HepG2 (cell line): ENCODE data around the gene PRSS21. TPM values are rescaled to one million over a fixed set of nuclear protein-coding genes. Genes with fewer than 3 reads are reported as not detected.

Experiments
- ATAC-seq: fragments of 200-7000 bp; cut with Tn5 transposase; 3 replicates; pipeline ENCODE4 v1.9.1; 2020; ENCODE audit warnings: mild to moderate bottlenecking, moderate library complexity
- BruUV-seq: library from RNA; stranded (reverse); fragments of 400-500 nt; replicated peaks from 2 replicates; lab custom pipeline; 2021; lab: Mats Ljungman, UMichigan
- CTCF ChIA-PET: fragments of 300-600 bp; formaldehyde crosslinking; extraction: SDS; loops from one replicate; lab custom pipeline; 2021; ENCODE audit warnings: low total read pairs, inconsistent platforms, low intra/inter-chr PET ratio; lab: Yijun Ruan, JAX
- POLR2A ChIA-PET: fragments of 350-600 bp; sonication (Branson Sonifier 250); formaldehyde crosslinking; loops from one replicate; lab custom pipeline; 2020; ENCODE audit warnings: antibody characterized with exemption, inconsistent platforms; lab: Yijun Ruan, JAX
- DNase-seq: peaks from one replicate; pipeline ENCODE4 v3.0.0-alpha.2; 2015; ENCODE audit warnings: low spot score
- FAIRE-seq: peaks from 3 replicates; lab custom pipeline; 2011; peaks lifted over from hg19 to GRCh38; lab: Jason Lieb, UNC
- H2AFZ ChIP-seq: one replicate; pipeline ENCODE4 v1.6.1; 2011; ENCODE audit warnings: low read length, inconsistent platforms
- H3K27ac ChIP-seq: fragments of 300-600 bp; 3 replicates; pipeline ENCODE4 v1.8.0; 2011; ENCODE audit warnings: mixed run types, mild to moderate bottlenecking, mixed read lengths, low read length, inconsistent platforms; ENCODE audit not compliant: insufficient read depth; ENCODE audit errors: extremely low read length
- H3K27me3 ChIP-seq, 2 experiments: fragments of 200-600 bp in 1 of 2; 2 replicates in 1 of 2; 3 replicates in 1 of 2; pipeline versions ENCODE4 v1.6.0 to v1.8.0; 2011; ENCODE audit warnings: low read length in 2 of 2, mild to moderate bottlenecking in 2 of 2, moderate library complexity in 2 of 2, inconsistent platforms in 1 of 2; ENCODE audit not compliant: insufficient read depth in 2 of 2, control insufficient read depth in 1 of 2
- H3K36me3 ChIP-seq, 2 experiments: fragments of 200-600 bp in 1 of 2; replicated peaks in 1 of 2; 2 replicates in 1 of 2; 3 replicates in 1 of 2; pipeline versions ENCODE4 v1.5.1 to v1.8.0; 2011; ENCODE audit warnings: low read length in 2 of 2, inconsistent platforms in 1 of 2; ENCODE audit not compliant: insufficient read depth in 2 of 2, control insufficient read depth in 1 of 2
- H3K4me1 ChIP-seq: 2 replicates; pipeline ENCODE4 v1.5.1; 2012; ENCODE audit warnings: low read length, inconsistent platforms; ENCODE audit not compliant: insufficient read depth
- H3K4me2 ChIP-seq: 2 replicates; pipeline ENCODE4 v1.6.0; 2011; ENCODE audit warnings: low read depth, low read length, inconsistent platforms
- H3K4me3 ChIP-seq, 3 experiments: fragments of 200-600 bp in 1 of 3; sonication (generic), shearing (Covaris generic) in 1 of 3; replicated peaks in 1 of 3; 2 replicates each; pipeline ENCODE4 v1.5.1; 2011 to 2016; ENCODE audit warnings: low read length in 3 of 3, inconsistent platforms in 2 of 3, low read depth in 2 of 3, mild to moderate bottlenecking in 2 of 3, control low read depth in 1 of 3, mixed read lengths in 1 of 3; ENCODE audit not compliant: insufficient read depth in 1 of 3
- H3K79me2 ChIP-seq: one replicate; pipeline ENCODE4 v1.6.1; 2011; ENCODE audit warnings: low read length, inconsistent platforms; ENCODE audit not compliant: insufficient read depth
- H3K9ac ChIP-seq: 2 replicates; pipeline ENCODE4 v1.6.0; 2011; ENCODE audit warnings: mild to moderate bottlenecking, low read depth, low read length, inconsistent platforms; ENCODE audit not compliant: insufficient read depth
- H3K9me3 ChIP-seq: 2 replicates; pipeline ENCODE4 v1.5.1; 2012; ENCODE audit warnings: mild to moderate bottlenecking, low read length
- H4K20me1 ChIP-seq: 2 replicates; pipeline ENCODE4 v1.6.0; 2011; ENCODE audit warnings: inconsistent platforms, mild to moderate bottlenecking, low read length, moderate library complexity; ENCODE audit not compliant: insufficient read depth
- AKNA ChIP-seq: sonication (generic); formaldehyde crosslinking; IDR thresholded peaks from 2 replicates; pipeline ENCODE4 v1.4.0; 2020; ENCODE audit warnings: missing genetic modification reagents, borderline replicate concordance
- EEA1 ChIP-seq: sonication (generic); formaldehyde crosslinking; IDR thresholded peaks from 2 replicates; pipeline ENCODE4 v1.5.1; 2020; ENCODE audit warnings: mild to moderate bottlenecking, missing genetic modification reagents, borderline replicate concordance
- PHF8 ChIP-seq: sonication (generic); formaldehyde crosslinking; IDR thresholded peaks from 2 replicates; pipeline ENCODE4 v1.5.0; 2020; ENCODE audit warnings: missing genetic modification reagents
- PRDM4 ChIP-seq: sonication (generic); formaldehyde crosslinking; IDR thresholded peaks from 2 replicates; pipeline ENCODE4 v1.9.0; 2021; ENCODE audit warnings: missing genetic modification reagents, borderline replicate concordance
- SCMH1 ChIP-seq: sonication (generic); formaldehyde crosslinking; IDR thresholded peaks from 2 replicates; pipeline ENCODE4 v1.9.0; 2021; ENCODE audit warnings: missing genetic modification reagents, mild to moderate bottlenecking, borderline replicate concordance
- ZFP36L1 ChIP-seq: sonication (generic); formaldehyde crosslinking; IDR thresholded peaks from 2 replicates; pipeline ENCODE4 v1.8.0; 2022; ENCODE audit warnings: mild to moderate bottlenecking, missing genetic modification reagents, moderate library complexity
- ZFX ChIP-seq: sonication (generic); formaldehyde crosslinking; IDR thresholded peaks from 2 replicates; pipeline ENCODE4 v1.4.0; 2020; ENCODE audit warnings: mild to moderate bottlenecking, low read depth, missing genetic modification reagents, moderate library complexity
- ZIK1 ChIP-seq: sonication (generic); formaldehyde crosslinking; IDR thresholded peaks from 2 replicates; pipeline ENCODE4 v1.5.0; 2020; ENCODE audit warnings: mild to moderate bottlenecking, low read depth, missing genetic modification reagents, borderline replicate concordance
- ZNF660 ChIP-seq: sonication (generic); formaldehyde crosslinking; IDR thresholded peaks from 2 replicates; pipeline ENCODE4 v1.5.1; 2020; ENCODE audit warnings: mild to moderate bottlenecking, low read depth, missing genetic modification reagents, borderline replicate concordance
- ZNF777 ChIP-seq: sonication (generic); formaldehyde crosslinking; IDR thresholded peaks from 2 replicates; pipeline ENCODE4 v1.4.0; 2020; ENCODE audit warnings: missing genetic modification reagents
- WGBS: methylation state at CpG from one replicate; pipeline ENCODE4 v1.1.6; 2017; ENCODE audit warnings: low lambda C conversion rate; 5-methylcytosine and 5-hydroxymethylcytosine counted together
- in situ Hi-C: cut with HindIII; loops from 2 replicates; pipeline ENCODE4 v1.10.0; 2017; ENCODE audit warnings: low pct_unique_long_range_greater_than_20kb; ENCODE audit not compliant: extremely low pct_ligation_motif_present
- intact Hi-C: fragments of 100-400 bp; cut with micrococcal nuclease; formaldehyde crosslinking; loops from one replicate; pipeline ENCODE4 v1.10.0; 2022; ENCODE audit not compliant: unreplicated experiment
- polyA plus RNA-seq, 8 experiments: library from polyadenylated mRNA; depleted of rRNA in 3 of 8; stranded (reverse) in 7 of 8; unstranded in 1 of 8; fragments of >200 nt; fragmentation: Illumina TruSeq in 4 of 8; extraction: Trizol in 4 of 8; gene quantifications; 2 replicates each; pipeline versions ENCODE4 v1.2.1 to v1.2.3, GENCODE V29; 2011 to 2016; ENCODE audit warnings: low read depth in 4 of 8, missing spikeins in 1 of 8, mixed read lengths in 1 of 8; ENCODE audit not compliant: insufficient read depth in 1 of 8
- total RNA-seq, 5 experiments: library from RNA; depleted of rRNA; stranded (reverse); fragments of >200 nt; fragmentation: Illumina TruSeq; extraction: Trizol; gene quantifications; 2 replicates each; pipeline ENCODE4 v1.2.3, GENCODE V29; 2016; ENCODE audit warnings: low read depth in 1 of 5
- TF ChIP-seq, protein P1 (sequence below): IDR thresholded peaks from 2 replicates; pipeline ENCODE4 v1.6.1; 2016; ENCODE audit warnings: mild to moderate bottlenecking, missing biosample characterization, missing genetic modification reagents
- TF ChIP-seq, protein P2 (sequence below): IDR thresholded peaks from 2 replicates; pipeline ENCODE4 v1.6.1; 2016; ENCODE audit warnings: missing biosample characterization, missing genetic modification reagents, low read depth

PRSS21 gene
- total and polyA plus RNA-seq, 2 of the 13 experiments (the other 11 are each of a cell fraction or from before 2014, with no cell fraction given), result not detected

DNA sequence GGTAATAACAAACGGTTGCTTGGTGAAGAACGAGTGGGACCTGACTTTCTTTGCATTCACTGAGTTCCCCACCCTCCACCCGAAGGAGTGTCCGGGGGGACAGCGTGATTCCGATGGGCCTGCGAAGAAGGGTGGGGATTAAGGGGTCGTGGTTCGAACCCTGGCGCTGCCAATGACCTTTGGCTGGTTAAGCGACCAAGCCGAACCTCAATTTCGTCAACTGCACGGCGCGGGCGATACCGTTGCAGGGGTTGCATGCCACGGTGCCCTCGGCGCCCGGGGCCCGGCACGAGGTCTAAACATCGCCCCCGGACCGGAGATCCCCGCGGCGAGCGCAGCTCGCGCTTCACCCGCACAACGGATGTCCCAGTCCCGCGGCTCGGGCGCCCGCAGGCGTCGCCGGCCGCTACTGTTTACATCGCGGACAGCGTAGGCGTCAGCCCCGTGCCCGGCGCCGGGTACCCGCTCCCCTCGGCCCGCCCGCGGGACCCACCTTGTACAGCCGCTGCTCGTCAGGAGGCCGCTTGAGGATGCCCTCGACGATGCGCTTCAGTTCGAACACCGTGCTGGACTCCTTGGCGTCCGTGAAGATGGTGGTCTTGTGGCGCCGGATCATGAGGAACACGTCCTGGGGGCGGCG lies 40.4 kb upstream of the PRSS21 start:
- Histone ChIP-seq H3K79me2 (peaks cover 34% of the 10 kb centered on the region), H3K9ac (peak overlapping the region; percentile 91), H3K36me3 (peaks cover 14 to 28% of the 10 kb centered on the region in 2 experiments; a peak in 4 of 5 replicates), H3K27ac (peak overlapping the region; percentile 60), H3K27me3 (no peaks in the 10 kb centered on the region; a peak in 1 of 5 replicates), H4K20me1 (0 out of 2 replicates have a peak, but pooled peaks cover 2% of the 10 kb centered on the region), H2AFZ (no peak overlapping the region), H3K9me3 (no peaks in the 10 kb centered on the region), H3K4me2 (peak overlapping the region; percentile 93), H3K4me3 (peak overlapping the region; percentile 70 to 98 (median 80)), H3K4me1 (peaks cover 25% of the 10 kb centered on the region)
- DNase-seq, result no peak
- intact Hi-C loops (no loop called here), in situ Hi-C loops (no loop called here)
- ATAC-seq, result no peak
- ChIA-PET CTCF (no interaction called here), POLR2A (interaction anchor here (0.6 to 6.1 kb wide), 7 partner anchors 8 to 53 kb away, joined by 3 to 74 read pairs (median 3); partner anchors contain the start of genes PRSS33, SRRM2 and ZG16B)
- no peak for FAIRE-seq
- 5% methylated on average over 14 of the region's 72 CpGs for WGBS
- BruUV-seq, result TSS peak; percentile 50
- TF ChIP-seq PHF8 (CRISPR knock-in tag) (peak; percentile 45), PRDM4 (CRISPR knock-in tag) (no peak), ZFP36L1 (CRISPR knock-in tag) (0 out of 2 replicates have a peak, but pooled peaks have one; percentile 28), ZNF777 (CRISPR knock-in tag) (0 out of 2 replicates have a peak, but pooled peaks have one; percentile 68), EEA1 (CRISPR knock-in tag) (0 out of 2 replicates have a peak, but pooled peaks have one; percentile 59), ZIK1 (CRISPR knock-in tag) (no peak), AKNA (0 out of 2 replicates have a peak, but pooled peaks have one; percentile 30), ZNF660 (CRISPR knock-in tag) (no peak), SCMH1 (no peak), ZFX (peak; percentile 27)
- TF ChIP-seq, protein P1, sequence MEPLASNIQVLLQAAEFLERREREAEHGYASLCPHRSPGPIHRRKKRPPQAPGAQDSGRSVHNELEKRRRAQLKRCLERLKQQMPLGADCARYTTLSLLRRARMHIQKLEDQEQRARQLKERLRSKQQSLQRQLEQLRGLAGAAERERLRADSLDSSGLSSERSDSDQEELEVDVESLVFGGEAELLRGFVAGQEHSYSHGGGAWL (CRISPR knock-in tag), result peak; percentile 21; the same call in 1 of the 2 replicates
- TF ChIP-seq, protein P2, sequence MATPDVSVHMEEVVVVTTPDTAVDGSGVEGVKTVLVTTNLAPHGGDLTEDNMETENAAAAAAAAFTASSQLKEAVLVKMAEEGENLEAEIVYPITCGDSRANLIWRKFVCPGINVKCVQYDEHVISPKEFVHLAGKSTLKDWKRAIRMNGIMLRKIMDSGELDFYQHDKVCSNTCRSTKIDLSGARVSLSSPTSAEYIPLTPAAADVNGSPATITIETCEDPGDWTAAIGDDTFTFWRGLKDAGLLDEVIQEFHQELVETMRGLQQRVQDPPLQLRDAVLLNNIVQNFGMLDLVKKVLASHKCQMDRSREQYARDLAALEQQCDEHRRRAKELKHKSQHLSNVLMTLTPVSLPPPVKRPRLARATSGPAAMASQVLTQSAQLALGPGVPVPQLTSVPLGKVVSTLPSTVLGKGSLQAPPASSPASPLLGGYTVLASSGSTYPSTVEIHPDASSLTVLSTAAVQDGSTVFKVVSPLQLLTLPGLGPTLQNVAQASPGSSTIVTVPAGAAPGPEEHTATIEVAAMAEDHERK, result no peak
